Stromal cell of bone marrow (primary cell): Measurements from ENCODE around the gene MRPL40.

Experiments used
- DNase-seq: peaks from one replicate; pipeline ENCODE4 v3.0.0-alpha.2; 2012; ENCODE audit warnings: low read depth

Gene MRPL40

GRCh38 chr22:19432133-19432851 lies at the start of gene MRPL40:
TSS of gene MRPL40 (plus strand) at chr22:19432545. CDS start at chr22:19432555, 10 bp downstream.
- peak; percentile 90 for DNase-seq

- DNase-seq: no peak
These were observed 49.1 kb upstream of the MRPL40 start for GRCh38 chr22:19383292-19383691.

- DNase-seq: no peak
These were observed 47.0 kb upstream of the MRPL40 start for GRCh38 chr22:19385221-19385906.

- DNase-seq: no peak
These were observed 46.1 kb upstream of the MRPL40 start for GRCh38 chr22:19386248-19386647.

GRCh38 chr22:19387038-19387437 lies 45.3 kb upstream of the MRPL40 start:
- DNase-seq: no peak

GRCh38 chr22:19387575-19387974 lies 44.8 kb upstream of the MRPL40 start:
- no peak for DNase-seq

- DNase-seq: no peak
These were observed 38.6 kb upstream of the MRPL40 start for GRCh38 chr22:19393704-19394103.

GRCh38 chr22:19394274-19395050 lies 37.9 kb upstream of the MRPL40 start:
- DNase-seq: no peak

- DNase-seq: no peak
These were observed 37.1 kb upstream of the MRPL40 start for GRCh38 chr22:19395276-19395675.

GRCh38 chr22:19396561-19396933 lies 35.8 kb upstream of the MRPL40 start:
- no peak for DNase-seq

GRCh38 chr22:19396934-19397733 lies 35.2 kb upstream of the MRPL40 start:
- DNase-seq: no peak

GRCh38 chr22:19397734-19398104 lies 34.6 kb upstream of the MRPL40 start:
- DNase-seq: no peak

- peak; percentile 15 for DNase-seq
These were observed 34.1 kb upstream of the MRPL40 start for GRCh38 chr22:19398206-19398605.

- no peak for DNase-seq
These were observed 33.7 kb upstream of the MRPL40 start for GRCh38 chr22:19398652-19399051.

GRCh38 chr22:19400881-19401280 lies 31.5 kb upstream of the MRPL40 start:
- no peak for DNase-seq

- DNase-seq: no peak
These were observed 30.9 kb upstream of the MRPL40 start for GRCh38 chr22:19401483-19401882.

GRCh38 chr22:19402642-19403191 lies 29.6 kb upstream of the MRPL40 start:
- no peak for DNase-seq

- no peak for DNase-seq
These were observed 27.7 kb upstream of the MRPL40 start for GRCh38 chr22:19404676-19405075.

GRCh38 chr22:19405133-19405532 lies 27.2 kb upstream of the MRPL40 start:
- DNase-seq: no peak

- no peak for DNase-seq
These were observed 26.7 kb upstream of the MRPL40 start for GRCh38 chr22:19405652-19406051.

GRCh38 chr22:19406281-19406811 lies 26.0 kb upstream of the MRPL40 start:
- DNase-seq: no peak

GRCh38 chr22:19406846-19407245 lies 25.5 kb upstream of the MRPL40 start:
- no peak for DNase-seq
